ENCODE measurements around the gene C9orf78.

DNA sequence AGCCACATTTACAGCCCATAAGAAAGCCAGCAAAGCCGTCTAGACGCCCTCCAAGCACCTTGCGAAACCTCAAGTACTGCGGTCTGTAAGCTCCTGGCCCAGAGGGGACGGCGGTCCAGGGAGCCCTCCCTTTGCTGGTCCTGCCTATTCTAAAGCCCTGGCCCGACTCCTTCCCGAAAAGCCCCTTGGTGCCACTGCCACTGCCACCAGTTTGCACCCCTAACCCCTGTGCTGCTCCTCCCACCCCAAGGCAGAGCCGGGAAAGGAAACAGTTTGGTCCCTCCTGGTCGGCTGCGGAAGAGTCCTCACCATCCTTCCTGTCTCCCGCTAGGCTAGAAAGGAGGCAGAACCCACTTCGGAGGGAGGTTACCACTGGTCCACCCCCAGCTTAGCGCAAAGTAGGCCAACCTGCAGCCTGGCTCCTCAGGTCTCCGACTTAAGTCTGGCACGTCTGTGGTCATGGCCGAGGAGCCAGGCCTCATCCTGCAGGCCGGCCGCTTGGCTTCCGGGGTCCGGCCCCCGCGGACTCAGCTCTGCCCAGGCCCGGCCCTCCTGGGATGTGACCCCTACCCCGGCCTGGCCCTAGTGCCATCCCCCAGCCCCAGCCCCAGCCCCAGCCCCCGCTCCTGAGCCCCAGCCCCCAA is 12.1 kb downstream of the C9orf78 start:
- TF ChIP-seq SP1 (CRISPR knock-in tag; conservative IDR thresholded peaks at IDR 0.05) (no peak), CTCF (IDR thresholded peaks at IDR 0.05) (no peak), ZNF121 (CRISPR knock-in tag; IDR thresholded peaks at IDR 0.05) (no peak), ZBTB21 (CRISPR knock-in tag; IDR thresholded peaks at IDR 0.05; ENCODE audit: borderline replicate concordance) (no peak), E2F4 (CRISPR knock-in tag; IDR thresholded peaks at IDR 0.05; ENCODE audit: borderline replicate concordance, low read depth) (no peak)
- TF ChIP-seq, protein P1, sequence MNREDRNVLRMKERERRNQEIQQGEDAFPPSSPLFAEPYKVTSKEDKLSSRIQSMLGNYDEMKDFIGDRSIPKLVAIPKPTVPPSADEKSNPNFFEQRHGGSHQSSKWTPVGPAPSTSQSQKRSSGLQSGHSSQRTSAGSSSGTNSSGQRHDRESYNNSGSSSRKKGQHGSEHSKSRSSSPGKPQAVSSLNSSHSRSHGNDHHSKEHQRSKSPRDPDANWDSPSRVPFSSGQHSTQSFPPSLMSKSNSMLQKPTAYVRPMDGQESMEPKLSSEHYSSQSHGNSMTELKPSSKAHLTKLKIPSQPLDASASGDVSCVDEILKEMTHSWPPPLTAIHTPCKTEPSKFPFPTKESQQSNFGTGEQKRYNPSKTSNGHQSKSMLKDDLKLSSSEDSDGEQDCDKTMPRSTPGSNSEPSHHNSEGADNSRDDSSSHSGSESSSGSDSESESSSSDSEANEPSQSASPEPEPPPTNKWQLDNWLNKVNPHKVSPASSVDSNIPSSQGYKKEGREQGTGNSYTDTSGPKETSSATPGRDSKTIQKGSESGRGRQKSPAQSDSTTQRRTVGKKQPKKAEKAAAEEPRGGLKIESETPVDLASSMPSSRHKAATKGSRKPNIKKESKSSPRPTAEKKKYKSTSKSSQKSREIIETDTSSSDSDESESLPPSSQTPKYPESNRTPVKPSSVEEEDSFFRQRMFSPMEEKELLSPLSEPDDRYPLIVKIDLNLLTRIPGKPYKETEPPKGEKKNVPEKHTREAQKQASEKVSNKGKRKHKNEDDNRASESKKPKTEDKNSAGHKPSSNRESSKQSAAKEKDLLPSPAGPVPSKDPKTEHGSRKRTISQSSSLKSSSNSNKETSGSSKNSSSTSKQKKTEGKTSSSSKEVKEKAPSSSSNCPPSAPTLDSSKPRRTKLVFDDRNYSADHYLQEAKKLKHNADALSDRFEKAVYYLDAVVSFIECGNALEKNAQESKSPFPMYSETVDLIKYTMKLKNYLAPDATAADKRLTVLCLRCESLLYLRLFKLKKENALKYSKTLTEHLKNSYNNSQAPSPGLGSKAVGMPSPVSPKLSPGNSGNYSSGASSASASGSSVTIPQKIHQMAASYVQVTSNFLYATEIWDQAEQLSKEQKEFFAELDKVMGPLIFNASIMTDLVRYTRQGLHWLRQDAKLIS (CRISPR knock-in tag; IDR thresholded peaks at IDR 0.05; ENCODE audit: borderline replicate concordance), result no peak
